HepG2 (cell line): ENCODE results near the gene DRC7. TPM values are rescaled to one million over a fixed set of nuclear protein-coding genes. Genes with fewer than 3 reads are reported as not detected.
A peak's percentile ranks its signal among the peaks of the same experiment; 100 is the strongest.

Source experiments
- ATAC-seq: fragments of 200-7000 bp; cut with Tn5 transposase; 3 replicates; pipeline ENCODE4 v1.9.1; 2020; ENCODE audit warnings: mild to moderate bottlenecking, moderate library complexity
- BruUV-seq: library from RNA; stranded (reverse); fragments of 400-500 nt; replicated peaks from 2 replicates; lab custom pipeline; 2021; lab: Mats Ljungman, UMichigan
- CTCF ChIA-PET: fragments of 300-600 bp; formaldehyde crosslinking; extraction: SDS; loops from one replicate; lab custom pipeline; 2021; ENCODE audit warnings: low total read pairs, inconsistent platforms, low intra/inter-chr PET ratio; lab: Yijun Ruan, JAX
- POLR2A ChIA-PET: fragments of 350-600 bp; sonication (Branson Sonifier 250); formaldehyde crosslinking; loops from one replicate; lab custom pipeline; 2020; ENCODE audit warnings: antibody characterized with exemption, inconsistent platforms; lab: Yijun Ruan, JAX
- DNase-seq: peaks from one replicate; pipeline ENCODE4 v3.0.0-alpha.2; 2015; ENCODE audit warnings: low spot score
- FAIRE-seq: peaks from 3 replicates; lab custom pipeline; 2011; peaks lifted over from hg19 to GRCh38; lab: Jason Lieb, UNC
- H2AFZ ChIP-seq: one replicate; pipeline ENCODE4 v1.6.1; 2011; ENCODE audit warnings: low read length, inconsistent platforms
- H3K27ac ChIP-seq: fragments of 300-600 bp; 3 replicates; pipeline ENCODE4 v1.8.0; 2011; ENCODE audit warnings: mixed run types, mild to moderate bottlenecking, mixed read lengths, low read length, inconsistent platforms; ENCODE audit not compliant: insufficient read depth; ENCODE audit errors: extremely low read length
- H3K27me3 ChIP-seq, 2 experiments: fragments of 200-600 bp in 1 of 2; 2 replicates in 1 of 2; 3 replicates in 1 of 2; pipeline versions ENCODE4 v1.6.0 to v1.8.0; 2011; ENCODE audit warnings: low read length in 2 of 2, mild to moderate bottlenecking in 2 of 2, moderate library complexity in 2 of 2, inconsistent platforms in 1 of 2; ENCODE audit not compliant: insufficient read depth in 2 of 2, control insufficient read depth in 1 of 2
- H3K36me3 ChIP-seq, 2 experiments: fragments of 200-600 bp in 1 of 2; replicated peaks in 1 of 2; 2 replicates in 1 of 2; 3 replicates in 1 of 2; pipeline versions ENCODE4 v1.5.1 to v1.8.0; 2011; ENCODE audit warnings: low read length in 2 of 2, inconsistent platforms in 1 of 2; ENCODE audit not compliant: insufficient read depth in 2 of 2, control insufficient read depth in 1 of 2
- H3K4me1 ChIP-seq: 2 replicates; pipeline ENCODE4 v1.5.1; 2012; ENCODE audit warnings: low read length, inconsistent platforms; ENCODE audit not compliant: insufficient read depth
- H3K4me2 ChIP-seq: 2 replicates; pipeline ENCODE4 v1.6.0; 2011; ENCODE audit warnings: low read depth, low read length, inconsistent platforms
- H3K4me3 ChIP-seq, 3 experiments: fragments of 200-600 bp in 1 of 3; sonication (generic), shearing (Covaris generic) in 1 of 3; replicated peaks in 1 of 3; 2 replicates each; pipeline ENCODE4 v1.5.1; 2011 to 2016; ENCODE audit warnings: low read length in 3 of 3, inconsistent platforms in 2 of 3, low read depth in 2 of 3, mild to moderate bottlenecking in 2 of 3, control low read depth in 1 of 3, mixed read lengths in 1 of 3; ENCODE audit not compliant: insufficient read depth in 1 of 3
- H3K79me2 ChIP-seq: one replicate; pipeline ENCODE4 v1.6.1; 2011; ENCODE audit warnings: low read length, inconsistent platforms; ENCODE audit not compliant: insufficient read depth
- H3K9ac ChIP-seq: 2 replicates; pipeline ENCODE4 v1.6.0; 2011; ENCODE audit warnings: mild to moderate bottlenecking, low read depth, low read length, inconsistent platforms; ENCODE audit not compliant: insufficient read depth
- H3K9me3 ChIP-seq: 2 replicates; pipeline ENCODE4 v1.5.1; 2012; ENCODE audit warnings: mild to moderate bottlenecking, low read length
- H4K20me1 ChIP-seq: 2 replicates; pipeline ENCODE4 v1.6.0; 2011; ENCODE audit warnings: inconsistent platforms, mild to moderate bottlenecking, low read length, moderate library complexity; ENCODE audit not compliant: insufficient read depth
- ARID3A ChIP-seq: IDR thresholded peaks from 2 replicates; pipeline ENCODE4 v1.6.1; 2012; ENCODE audit warnings: low read depth, low read length, improper control_type of control experiment
- CENPBD1 ChIP-seq: sonication (generic); formaldehyde crosslinking; IDR thresholded peaks from 2 replicates; pipeline ENCODE4 v1.8.0; 2022; ENCODE audit warnings: missing genetic modification reagents, low read depth, mild to moderate bottlenecking, borderline replicate concordance
- ELF1 ChIP-seq: sonication (generic); formaldehyde crosslinking; IDR thresholded peaks from 2 replicates; pipeline ENCODE4 v1.4.0; 2020; ENCODE audit warnings: missing genetic modification reagents
- FOXA3 ChIP-seq: IDR thresholded peaks from 2 replicates; pipeline ENCODE4 v1.6.1; 2016; ENCODE audit warnings: missing genetic modification reagents, missing compliant biosample characterization
- HIVEP1 ChIP-seq: sonication (generic); formaldehyde crosslinking; IDR thresholded peaks from 2 replicates; pipeline ENCODE4 v1.4.0; 2020; ENCODE audit warnings: mild to moderate bottlenecking, missing genetic modification reagents
- HNRNPH1 ChIP-seq: fragments of 200-400 bp; formaldehyde crosslinking; optimal IDR thresholded peaks from 2 replicates; pipeline ENCODE3; 2017; ENCODE audit warnings: mild to moderate bottlenecking, low read depth, low read length
- HOXA3 ChIP-seq: sonication (generic); formaldehyde crosslinking; IDR thresholded peaks from 2 replicates; pipeline ENCODE4 v1.5.0; 2020; ENCODE audit warnings: missing genetic modification reagents
- IRF2 ChIP-seq: IDR thresholded peaks from 2 replicates; pipeline ENCODE4 v1.6.1; 2018; ENCODE audit warnings: missing genetic modification reagents, missing compliant biosample characterization
- NR2F1 ChIP-seq, 2 experiments: fragments of 450-650 bp in 1 of 2; formaldehyde crosslinking in 1 of 2; IDR thresholded peaks; 2 replicates each; pipeline versions ENCODE4 v1.5.0 to v1.6.1; 2016 to 2020; ENCODE audit warnings: mild to moderate bottlenecking in 1 of 2, missing compliant biosample characterization in 1 of 2, missing genetic modification reagents in 1 of 2, moderate library complexity in 1 of 2
- NR2F2 ChIP-seq: IDR thresholded peaks from 2 replicates; pipeline ENCODE4 v1.6.1; 2012; ENCODE audit warnings: low read depth, inconsistent platforms, borderline replicate concordance
- PHF5A ChIP-seq: IDR thresholded peaks from one replicate; pipeline ENCODE4 v1.6.1; 2018; ENCODE audit warnings: low read depth, missing genetic modification reagents; ENCODE audit not compliant: unreplicated experiment
- PLRG1 ChIP-seq: fragments of 450-650 bp; conservative IDR thresholded peaks from 2 replicates; pipeline ENCODE4 v1.6.1; 2016
- ZBTB33 ChIP-seq: sonication (generic); formaldehyde crosslinking; IDR thresholded peaks from 2 replicates; pipeline ENCODE4 v1.4.0; 2020; ENCODE audit warnings: missing genetic modification reagents
- ZNF33A ChIP-seq: sonication (generic); formaldehyde crosslinking; IDR thresholded peaks from 2 replicates; pipeline ENCODE4 v1.5.1; 2020; ENCODE audit warnings: missing genetic modification reagents, mild to moderate bottlenecking, moderate library complexity, borderline replicate concordance
- ZNF7 ChIP-seq: IDR thresholded peaks from 2 replicates; pipeline ENCODE4 v1.6.1; 2016; ENCODE audit warnings: missing biosample characterization, missing genetic modification reagents
- ZNF784 ChIP-seq: sonication (generic); formaldehyde crosslinking; IDR thresholded peaks from 2 replicates; pipeline ENCODE4 v1.5.1; 2020; ENCODE audit warnings: missing genetic modification reagents, mild to moderate bottlenecking, borderline replicate concordance
- ZNF83 ChIP-seq: sonication (generic); formaldehyde crosslinking; IDR thresholded peaks from 2 replicates; pipeline ENCODE4 v1.4.0; 2020; ENCODE audit warnings: missing genetic modification reagents, mild to moderate bottlenecking, borderline replicate concordance
- ZNF878 ChIP-seq: sonication (generic); formaldehyde crosslinking; IDR thresholded peaks from 2 replicates; pipeline ENCODE4 v1.8.1; 2023; ENCODE audit warnings: mild to moderate bottlenecking, missing genetic modification reagents, moderate library complexity
- WGBS: methylation state at CpG from one replicate; pipeline ENCODE4 v1.1.6; 2017; ENCODE audit warnings: low lambda C conversion rate; 5-methylcytosine and 5-hydroxymethylcytosine counted together
- in situ Hi-C: cut with HindIII; loops from 2 replicates; pipeline ENCODE4 v1.10.0; 2017; ENCODE audit warnings: low pct_unique_long_range_greater_than_20kb; ENCODE audit not compliant: extremely low pct_ligation_motif_present
- intact Hi-C: fragments of 100-400 bp; cut with micrococcal nuclease; formaldehyde crosslinking; loops from one replicate; pipeline ENCODE4 v1.10.0; 2022; ENCODE audit not compliant: unreplicated experiment
- polyA plus RNA-seq, 8 experiments: library from polyadenylated mRNA; depleted of rRNA in 3 of 8; stranded (reverse) in 7 of 8; unstranded in 1 of 8; fragments of >200 nt; fragmentation: Illumina TruSeq in 4 of 8; extraction: Trizol in 4 of 8; gene quantifications; 2 replicates each; pipeline versions ENCODE4 v1.2.1 to v1.2.3, GENCODE V29; 2011 to 2016; ENCODE audit warnings: low read depth in 4 of 8, missing spikeins in 1 of 8, mixed read lengths in 1 of 8; ENCODE audit not compliant: insufficient read depth in 1 of 8
- total RNA-seq, 5 experiments: library from RNA; depleted of rRNA; stranded (reverse); fragments of >200 nt; fragmentation: Illumina TruSeq; extraction: Trizol; gene quantifications; 2 replicates each; pipeline ENCODE4 v1.2.3, GENCODE V29; 2016; ENCODE audit warnings: low read depth in 1 of 5

The DRC7 gene
- total and polyA plus RNA-seq, 2 of the 13 experiments (the other 11 are each of a cell fraction or from before 2014, with no cell fraction given): 2.7 to 3.4 TPM

GRCh38 chr16:57708168-57708567 lies 13.6 kb downstream of the DRC7 start (continued):
- TF ChIP-seq ZNF784 (CRISPR knock-in tag) (no peak), FOXA3 (CRISPR knock-in tag) (no peak), HIVEP1 (CRISPR knock-in tag) (no peak)

GRCh38 chr16:57709663-57710062 lies 15.1 kb downstream of the DRC7 start:
- Histone ChIP-seq H3K27me3 (no peaks in the 10 kb centered on the region), H4K20me1 (no peaks in the 10 kb centered on the region), H3K79me2 (no peaks in the 10 kb centered on the region), H3K9me3 (no peaks in the 10 kb centered on the region), H3K4me1 (peaks cover 42% of the 10 kb centered on the region), H3K27ac (peak overlapping the region; percentile 62), H3K36me3 (no peaks in the 10 kb centered on the region), H3K4me2 (peak overlapping the region; percentile 55), H2AFZ (no peak overlapping the region), H3K4me3 (no peak overlapping the region), H3K9ac (peak overlapping the region; percentile 12; the same call in 1 of the 2 replicates)
- DNase-seq: peak; percentile 75
- no TSS peak for BruUV-seq
- ATAC-seq: peak; percentile 83
- ChIA-PET CTCF (interaction anchor here (1.1 to 1.9 kb wide), 3 partner anchors 11 to 61 kb away, joined by 3 to 5 read pairs (median 3); partner anchors contain the start of gene DRC7), POLR2A (interaction anchor here (1.0 to 1.4 kb wide), 3 partner anchors 9 to 42 kb away, joined by 5 to 7 read pairs (median 5); partner anchors contain the start of genes ADGRG3 and KATNB1)
- intact Hi-C loops (no loop called here), in situ Hi-C loops (no loop called here)
- peak; percentile 91 for FAIRE-seq
- WGBS: 2% methylated on average over 3 of the region's 3 CpGs
- TF ChIP-seq ZNF7 (CRISPR knock-in tag) (no peak), ZNF878 (CRISPR knock-in tag) (no peak), ZNF83 (CRISPR knock-in tag) (no peak), PHF5A (CRISPR knock-in tag) (peak; percentile 28), PLRG1 (no peak), IRF2 (CRISPR knock-in tag) (peak; percentile 44; the same call in 1 of the 2 replicates), HOXA3 (CRISPR knock-in tag) (peak; percentile 70; the same call in 1 of the 2 replicates), ZBTB33 (CRISPR knock-in tag) (no peak), ELF1 (CRISPR knock-in tag) (no peak), CENPBD1 (CRISPR knock-in tag) (no peak), ARID3A (0 out of 2 replicates have a peak, but pooled peaks have one; percentile 16), NR2F2 (0 out of 2 replicates have a peak, but pooled peaks have one; percentile 15), HNRNPH1 (no peak), NR2F1 (CRISPR knock-in tag; IDR thresholded peaks at IDR 0.05) (no peak), ZNF33A (CRISPR knock-in tag) (no peak)
